ENCODE results near the gene SLC7A1. TPM values are rescaled to one million over a fixed set of nuclear protein-coding genes. Genes with fewer than 3 reads are reported as not detected.

The SLC7A1 gene
- total RNA-seq = 8.5 and 11.2 TPM in 2 replicates

DNA sequence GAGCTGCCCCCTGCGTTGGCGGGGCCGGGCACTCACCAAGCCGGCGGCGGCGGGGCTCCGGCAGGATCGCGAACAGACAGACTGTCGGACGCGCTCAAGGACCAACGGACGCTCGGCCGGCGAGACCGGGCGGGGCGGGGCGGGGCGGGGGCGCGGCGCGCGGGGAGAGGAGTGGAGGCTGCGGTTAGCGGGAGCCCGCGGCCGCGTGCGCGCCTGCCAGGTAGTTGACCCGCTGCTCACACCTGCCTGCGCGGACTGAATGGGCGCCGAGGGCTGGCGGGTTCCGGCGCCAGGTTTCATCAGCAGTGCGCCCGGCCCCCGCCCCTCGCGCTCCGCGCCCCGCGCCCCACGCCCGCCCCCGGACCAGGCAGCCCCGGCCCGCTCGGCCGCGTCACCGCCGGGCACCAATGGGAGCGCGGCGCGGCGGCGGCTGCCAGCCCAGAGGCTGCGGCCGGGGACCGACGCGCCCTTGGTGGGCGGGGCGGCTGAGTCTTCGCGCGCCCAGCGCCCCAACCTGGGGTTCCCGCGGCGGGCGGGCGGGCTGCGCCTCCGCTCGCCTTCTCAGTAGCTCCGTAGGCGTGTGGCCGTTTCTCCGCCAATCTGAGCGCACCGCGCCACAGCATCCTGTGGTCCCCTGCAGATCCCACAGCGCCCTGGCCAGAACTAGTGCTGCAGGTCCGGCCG is at the start of gene SLC7A1:
Gene SLC7A1, minus strand, starts transcription at position 309 of the 684 bp plus-strand sequence. CDS start 59,500 bp downstream, outside the sequence.

